ENCODE measurements around the gene FLRT2.

The FLRT2 gene

GRCh38 chr14:85523624-85524023 is 6.3 kb upstream of the FLRT2 start:
- no peak for TF ChIP-seq CTCF (IDR thresholded peaks at IDR 0.05)

GRCh38 chr14:85527006-85527405 is 2.9 kb upstream of the FLRT2 start:
- no peak for TF ChIP-seq CTCF (IDR thresholded peaks at IDR 0.05)

- no peak for TF ChIP-seq CTCF (IDR thresholded peaks at IDR 0.05)
Observed at GRCh38 chr14:85527445-85528035, 2.4 kb upstream of the FLRT2 start.

- peak; percentile 75 for TF ChIP-seq CTCF (IDR thresholded peaks at IDR 0.05)
Observed at GRCh38 chr14:85528080-85528896, 1.7 kb upstream of the FLRT2 start.

GRCh38 chr14:85528897-85529631 is 880 bp upstream of the FLRT2 start:
- no peak; the same call in 1 of the 2 replicates for TF ChIP-seq CTCF (IDR thresholded peaks at IDR 0.05)

- no peak for TF ChIP-seq CTCF (IDR thresholded peaks at IDR 0.05)
Observed at GRCh38 chr14:85530626-85531025, 682 bp downstream of the FLRT2 start.

GRCh38 chr14:85531141-85531586 is 1.2 kb downstream of the FLRT2 start:
- TF ChIP-seq CTCF (IDR thresholded peaks at IDR 0.05) = no peak

Measured in LNCAP (cell line).